Heart left ventricle (tissue), 16 donors: Measurements from ENCODE around the gene PKIB. TPM values are rescaled to one million over a fixed set of nuclear protein-coding genes. Genes with fewer than 3 reads are reported as not detected.

Experiments used
- ATAC-seq, 4 donors: fragments of 200-7000 bp; cut with Tn5 transposase; one replicate each; pipeline ENCODE4 v1.9.1; 2020 to 2022; ENCODE audit warnings: moderate library complexity in 4 of 4, mild to moderate bottlenecking in 3 of 4, moderate number of reproducible peaks in 1 of 4
- DNase-seq, 5 donors: peaks; one replicate each; pipeline ENCODE4 v3.0.0-alpha.2; 2020
- H3K27ac ChIP-seq, 12 donors: fragments of 200-600 bp; sonication (generic) in 4 of 12; one replicate each; pipeline versions ENCODE4 v1.5.0 to v1.8.0; 2016 to 2022; ENCODE audit warnings: mild to moderate bottlenecking in 2 of 12
- H3K27me3 ChIP-seq, 9 donors: fragments of 200-600 bp; sonication (generic) in 2 of 9; one replicate each; pipeline versions ENCODE4 v1.5.1 to v1.8.0; 2016 to 2022; ENCODE audit warnings: mild to moderate bottlenecking in 3 of 9
- H3K36me3 ChIP-seq, 9 donors: fragments of 200-600 bp; sonication (generic) in 2 of 9; one replicate each; pipeline versions ENCODE4 v1.5.0 to v1.8.0; 2018 to 2022; ENCODE audit warnings: mild to moderate bottlenecking in 2 of 9
- H3K4me1 ChIP-seq, 12 donors: fragments of 200-600 bp; sonication (generic) in 4 of 12; one replicate each; pipeline versions ENCODE4 v1.5.0 to v1.8.0; 2016 to 2022; ENCODE audit warnings: mild to moderate bottlenecking in 3 of 12
- H3K4me3 ChIP-seq, 12 donors: fragments of 200-600 bp; sonication (generic) in 4 of 12; one replicate each; pipeline versions ENCODE4 v1.5.0 to v1.8.0; 2017 to 2022; ENCODE audit warnings: mild to moderate bottlenecking in 9 of 12, moderate library complexity in 4 of 12
- H3K9me3 ChIP-seq, 12 donors: fragments of 200-600 bp; sonication (generic) in 4 of 12; one replicate each; pipeline versions ENCODE4 v1.5.0 to v1.8.0; 2016 to 2022; ENCODE audit warnings: mild to moderate bottlenecking in 1 of 12
- POLR2A ChIP-seq, 2 donors: fragments of 450-650 bp; IDR thresholded peaks; one replicate each; pipeline ENCODE4 v1.6.1; 2017; ENCODE audit warnings: antibody characterized with exemption in 2 of 2, mild to moderate bottlenecking in 2 of 2, moderate library complexity in 2 of 2
- WGBS, 4 donors: extraction: QIAGEN DNeasy Blood & Tissue Kit in 2 of 4; methylation state at CpG; one replicate each; pipeline versions ENCODE4 v1.1.5 to v1.1.7; 2013 to 2018; 5-methylcytosine and 5-hydroxymethylcytosine counted together
- intact Hi-C, 10 donors: fragments of 100-400 bp; cut with DNase I; formaldehyde crosslinking; loops; one replicate each; pipeline versions ENCODE4 v1.11.1 to v1.14.2; 2022
- polyA plus RNA-seq, 2 donors: library from polyadenylated mRNA; stranded (reverse); fragments of 200-250 nt; gene quantifications; one replicate each; pipeline ENCODE4 v1.2.3, GENCODE V29; 2013
- total RNA-seq, 9 donors: library from RNA; depleted of rRNA in 2 of 9; stranded (reverse); fragments of >200 nt in 2 of 9; fragmentation: NEBNext Ultra II Directional in 3 of 9; extraction: Animal tissue kit (Norgen Biotek cat#: 25700) in 3 of 9; gene quantifications; one replicate each; pipeline versions ENCODE4 v1.1.0 to v1.2.4, GENCODE V29; 2016 to 2023
- TF ChIP-seq, protein P1 (sequence below), 12 donors: fragments of 200-600 bp; sonication (generic) in 4 of 12; IDR thresholded peaks; one replicate each; pipeline versions ENCODE4 v1.5.0 to v1.8.0; 2018 to 2022; ENCODE audit warnings: antibody characterized with exemption in 12 of 12, mild to moderate bottlenecking in 5 of 12
- donor health status: ischemic (EF 13 %, LVEDD 7.1; RV severe dilation, severe dysfunction).
- donor health status: healthy with polysubstance abuse.
- donor health status: DM: no; HTN: yes; CAD: no.
- donor health status: DM: no; HTN: no; CAD: no.
- donor health status: ischemic (EF 25% LVEDD 6.9; RV normal size, moderate dysfunction).
- donor health status: ischemic (EF 25% LVEDD 5.7; RV mildly dilated, moderate dysfunction).
- donor health status: healthy.
- donor health status: DM: yes; HTN: yes; CAD: no.
- donor health status: ischemic (EF 35%, LVEDD 5.7; RV mildly dilated, moderate dysfunction).
- donor health status: nonischemic (EF 11% LVEDD 7.7; RV severe dilation, severe dysfunction).
- donor health status: DM: yes; HTN: yes; CAD: no.
- donor health status: PGD.
- donor health status: ischemic (EF 29% LVEDD 5.4; RV normal size, mild dysfunction).
- donor health status: nonischemic (EF 23%, LVEDD 6.1; RV moderate dilation, normal function).

Gene PKIB
- total and polyA plus RNA-seq, 11 donors: 0.27 to 0.96 (median 0.50) TPM; not detected in 4

- Histone ChIP-seq H3K4me1 (no peaks in the 10 kb centered on the region), H3K9me3 (no peaks in the 10 kb centered on the region), H3K4me3 (no peak overlapping the region), H3K27me3 (no peaks in the 10 kb centered on the region), H3K36me3 (no peaks in the 10 kb centered on the region), H3K27ac (no peak overlapping the region)
- TF ChIP-seq POLR2A (IDR thresholded peaks at IDR 0.05): no peak
- TF ChIP-seq, protein P1, sequence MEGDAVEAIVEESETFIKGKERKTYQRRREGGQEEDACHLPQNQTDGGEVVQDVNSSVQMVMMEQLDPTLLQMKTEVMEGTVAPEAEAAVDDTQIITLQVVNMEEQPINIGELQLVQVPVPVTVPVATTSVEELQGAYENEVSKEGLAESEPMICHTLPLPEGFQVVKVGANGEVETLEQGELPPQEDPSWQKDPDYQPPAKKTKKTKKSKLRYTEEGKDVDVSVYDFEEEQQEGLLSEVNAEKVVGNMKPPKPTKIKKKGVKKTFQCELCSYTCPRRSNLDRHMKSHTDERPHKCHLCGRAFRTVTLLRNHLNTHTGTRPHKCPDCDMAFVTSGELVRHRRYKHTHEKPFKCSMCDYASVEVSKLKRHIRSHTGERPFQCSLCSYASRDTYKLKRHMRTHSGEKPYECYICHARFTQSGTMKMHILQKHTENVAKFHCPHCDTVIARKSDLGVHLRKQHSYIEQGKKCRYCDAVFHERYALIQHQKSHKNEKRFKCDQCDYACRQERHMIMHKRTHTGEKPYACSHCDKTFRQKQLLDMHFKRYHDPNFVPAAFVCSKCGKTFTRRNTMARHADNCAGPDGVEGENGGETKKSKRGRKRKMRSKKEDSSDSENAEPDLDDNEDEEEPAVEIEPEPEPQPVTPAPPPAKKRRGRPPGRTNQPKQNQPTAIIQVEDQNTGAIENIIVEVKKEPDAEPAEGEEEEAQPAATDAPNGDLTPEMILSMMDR (IDR thresholded peaks at IDR 0.05): no peak
- WGBS, 4 donors: 57 to 71% (median 63%) methylated on average over 3 of the region's 3 CpGs
- ATAC-seq (no peak), DNase-seq (no peak)
- intact Hi-C loops: no loop called here
Measured at GRCh38 chr6:122651031-122651430, 40.8 kb downstream of the PKIB start.

- Histone ChIP-seq H3K4me1 (no peaks in the 10 kb centered on the region), H3K27me3 (no peaks in the 10 kb centered on the region), H3K9me3 (no peaks in the 10 kb centered on the region), H3K36me3 (no peaks in the 10 kb centered on the region), H3K4me3 (no peak overlapping the region), H3K27ac (no peak overlapping the region)
- TF ChIP-seq POLR2A (IDR thresholded peaks at IDR 0.05): no peak
- TF ChIP-seq, protein P1 (IDR thresholded peaks at IDR 0.05): no peak
- intact Hi-C loops: no loop called here
- ATAC-seq (no peak), DNase-seq (no peak)
Measured at GRCh38 chr6:122651604-122652003, 41.4 kb downstream of the PKIB start.

DNA sequence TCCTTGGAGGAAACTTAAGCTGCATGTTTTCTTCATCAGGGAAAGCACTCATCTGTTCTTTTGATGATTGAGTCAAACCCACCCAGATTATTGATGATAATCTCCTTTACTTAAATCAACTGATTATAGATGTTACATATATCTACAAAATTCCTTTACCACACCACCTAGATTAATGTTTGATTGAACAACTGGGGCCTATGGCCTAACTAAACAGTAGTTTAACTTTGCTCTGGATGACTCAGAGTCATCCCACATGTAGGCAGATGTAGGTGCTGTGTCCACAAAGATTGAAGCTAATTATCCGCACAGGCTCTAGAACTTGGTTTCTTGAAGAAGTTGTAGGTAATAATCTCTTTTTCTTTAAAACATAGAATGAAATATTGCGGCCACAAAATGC, 42.2 kb downstream of the PKIB start:
- H3K36me3 ChIP-seq: no peaks in the 10 kb centered on the region
- no peak for TF ChIP-seq POLR2A (IDR thresholded peaks at IDR 0.05)
- TF ChIP-seq, protein P1 (IDR thresholded peaks at IDR 0.05): no peak
- no peak overlapping the region for H3K4me3 ChIP-seq
- intact Hi-C loops: no loop called here
- ATAC-seq (no peak), DNase-seq (no peak)
- H3K27me3 ChIP-seq: no peaks in the 10 kb centered on the region
- H3K9me3 ChIP-seq: no peaks in the 10 kb centered on the region
- no peaks in the 10 kb centered on the region for H3K4me1 ChIP-seq
- 95 to 99% (median 97%) methylated on average over 2 of the region's 2 CpGs for WGBS, 4 donors
- H3K27ac ChIP-seq: no peak overlapping the region

GRCh38 chr6:122653094-122653493, 42.9 kb downstream of the PKIB start:
- no peak for DNase-seq
- intact Hi-C loops: no loop called here
- 36 to 87% (median 77%) methylated on average over 2 of the region's 2 CpGs for WGBS, 4 donors
- Histone ChIP-seq H3K27ac (no peak overlapping the region), H3K4me1 (no peaks in the 10 kb centered on the region), H3K27me3 (no peaks in the 10 kb centered on the region), H3K4me3 (no peak overlapping the region), H3K36me3 (no peaks in the 10 kb centered on the region), H3K9me3 (no peaks in the 10 kb centered on the region)
- TF ChIP-seq POLR2A (IDR thresholded peaks at IDR 0.05): no peak
- TF ChIP-seq, protein P1 (IDR thresholded peaks at IDR 0.05): no peak
- no peak for ATAC-seq
